DND-41 (cell line): ENCODE results near the gene VWF.

Experiments used
- CTCF ChIP-seq: IDR thresholded peaks from 2 replicates; pipeline ENCODE4 v1.5.1; 2012; ENCODE audit warnings: borderline replicate concordance, low read length, moderate library complexity, mild to moderate bottlenecking; ENCODE audit not compliant: poor library complexity, severe bottlenecking; ENCODE audit errors: extremely low read depth
- EZH2 ChIP-seq: IDR thresholded peaks from 3 replicates; pipeline ENCODE4 v1.6.1; 2012; ENCODE audit warnings: borderline replicate concordance, low read depth, mild to moderate bottlenecking, moderate library complexity, low read length, inconsistent platforms; ENCODE audit not compliant: severe bottlenecking

GRCh38 chr12:6018265-6018664, 106.2 kb downstream of the VWF start:
- TF ChIP-seq CTCF (no peak), EZH2 (no peak)
